Right lung (tissue), 5 donors: ENCODE measurements around the gene MATN4. TPM values are rescaled to one million over a fixed set of nuclear protein-coding genes. Genes with fewer than 3 reads are reported as not detected.

ENCODE experiments used
- DNase-seq, 2 donors: peaks; one replicate each; pipeline ENCODE4 v3.0.0-alpha.2; 2013
- polyA plus RNA-seq, 5 donors: library from polyadenylated mRNA; unstranded; fragments of 120-200 nt; gene quantifications; one replicate each; pipeline versions ENCODE4 v1.2.1 to v1.2.3, GENCODE V29; 2013; ENCODE audit warnings: inconsistent platforms in 1 of 5, low replicate concordance in 1 of 5; ENCODE audit not compliant: insufficient read length in 5 of 5, insufficient read depth in 1 of 5

Gene MATN4
- polyA plus RNA-seq, 5 donors: 0.09 to 0.18 (median 0.14) TPM

DNA sequence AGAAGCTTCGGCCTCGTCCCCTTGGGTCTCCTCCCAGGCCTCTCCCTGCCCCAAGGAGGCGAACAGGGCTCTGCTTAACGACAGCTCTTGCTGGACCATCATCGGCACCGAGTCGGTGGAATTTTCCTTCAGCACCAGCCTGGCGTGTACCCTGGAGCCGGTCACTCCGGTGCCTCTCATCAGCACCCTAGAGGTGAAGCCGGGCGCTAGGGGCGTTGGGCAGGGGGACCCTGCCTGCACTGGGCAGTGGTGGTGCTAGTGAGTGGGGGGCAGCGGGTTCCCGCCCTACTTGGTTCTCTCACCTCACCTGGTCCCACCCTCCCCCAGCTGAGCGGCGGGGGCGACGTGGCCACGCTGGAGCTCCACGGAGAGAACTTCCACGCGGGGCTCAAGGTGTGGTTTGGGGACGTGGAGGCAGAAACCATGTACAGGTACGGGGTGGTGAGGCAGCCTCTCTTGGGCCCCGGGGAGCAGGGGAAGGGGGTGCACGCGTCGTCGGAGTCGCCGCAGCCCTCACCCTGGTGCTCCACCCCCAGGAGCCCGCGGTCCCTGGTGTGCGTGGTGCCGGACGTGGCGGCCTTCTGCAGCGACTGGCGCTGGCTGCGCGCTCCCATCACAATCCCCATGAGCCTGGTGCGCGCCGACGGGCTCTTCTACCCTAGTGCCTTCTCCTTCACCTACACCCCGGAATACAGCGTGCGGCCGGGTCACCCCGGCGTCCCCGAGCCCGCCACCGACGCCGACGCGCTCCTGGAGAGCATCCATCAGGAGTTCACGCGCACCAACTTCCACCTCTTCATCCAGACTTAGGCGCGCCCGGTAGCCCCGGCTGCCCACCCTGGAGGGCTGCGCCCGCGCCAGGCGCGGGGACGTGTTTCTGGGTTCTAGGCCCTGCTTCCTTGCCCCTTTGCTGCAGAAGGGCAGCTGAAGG lies 8.3 kb upstream of the MATN4 start:
- DNase-seq: no peak

DNA sequence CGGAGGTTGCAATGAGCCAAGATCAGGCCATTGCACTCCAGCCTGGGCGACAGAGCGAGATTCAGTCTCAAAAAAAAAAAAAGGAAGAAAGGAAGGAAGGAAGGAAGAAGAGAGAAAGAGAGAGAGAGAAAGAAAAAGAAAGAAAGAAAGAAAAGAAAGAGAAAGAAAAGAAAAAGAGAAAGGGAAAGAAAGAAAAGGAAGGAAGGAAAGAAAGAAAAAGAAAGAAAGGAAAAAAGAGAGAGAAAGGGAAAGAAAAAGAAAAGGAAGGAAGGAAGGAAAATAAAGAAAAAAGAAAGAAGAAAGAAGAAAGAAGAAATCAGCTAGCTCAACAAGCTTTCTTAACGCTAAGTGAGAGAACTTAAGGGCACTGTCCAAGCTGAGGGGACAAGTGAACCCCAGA lies 7.6 kb upstream of the MATN4 start:
- no peak for DNase-seq

DNA sequence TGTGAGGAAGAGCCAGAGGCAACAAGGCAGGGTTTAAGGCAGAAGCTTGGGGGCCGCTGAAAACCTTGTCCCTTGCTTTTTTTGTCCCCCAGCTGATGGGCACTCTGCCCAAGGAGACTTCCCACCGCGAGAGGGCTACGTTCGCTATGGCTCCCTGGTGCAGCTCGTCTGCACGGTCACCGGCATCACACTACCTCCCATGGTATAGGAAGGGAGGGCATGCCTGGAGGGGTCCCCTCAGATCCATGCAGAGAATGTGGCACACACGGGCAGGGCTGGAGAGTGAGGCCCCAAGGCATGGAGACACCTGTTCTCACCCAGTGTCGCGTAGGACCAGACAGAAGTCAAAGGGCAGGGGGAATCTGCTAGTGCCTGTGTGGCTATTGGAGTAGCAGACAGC lies 5.8 kb upstream of the MATN4 start:
- no peak for DNase-seq

DNA sequence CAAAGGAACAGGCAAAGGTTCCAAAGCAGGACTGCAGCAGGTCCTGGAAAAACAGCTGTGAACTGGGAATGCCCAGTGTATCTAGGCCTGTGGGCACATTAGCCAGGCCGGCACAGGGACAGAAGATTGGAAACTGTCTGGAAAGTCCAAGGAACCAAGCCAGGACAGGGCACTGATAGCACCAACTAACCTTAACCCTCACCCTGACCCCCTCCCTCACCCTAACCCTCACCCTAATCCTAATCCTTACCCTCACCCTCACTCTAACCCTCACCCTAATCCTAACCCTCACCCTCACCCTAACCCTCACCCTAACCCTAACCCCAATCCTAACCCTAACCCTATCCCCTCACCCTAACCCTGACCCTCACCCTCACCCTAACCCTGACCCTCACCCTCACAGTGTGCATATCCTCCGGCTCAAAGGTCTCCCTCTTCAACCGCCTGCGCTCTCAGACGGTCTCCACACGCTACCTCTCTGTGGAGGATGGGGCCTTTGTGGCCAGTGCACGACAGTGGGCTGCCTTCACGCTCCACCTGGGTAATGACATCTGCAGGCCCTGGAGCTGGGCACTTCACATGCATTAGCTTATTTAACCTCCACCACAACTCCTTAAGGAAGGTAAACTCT lies 5.1 kb upstream of the MATN4 start:
- no peak for DNase-seq

DNA sequence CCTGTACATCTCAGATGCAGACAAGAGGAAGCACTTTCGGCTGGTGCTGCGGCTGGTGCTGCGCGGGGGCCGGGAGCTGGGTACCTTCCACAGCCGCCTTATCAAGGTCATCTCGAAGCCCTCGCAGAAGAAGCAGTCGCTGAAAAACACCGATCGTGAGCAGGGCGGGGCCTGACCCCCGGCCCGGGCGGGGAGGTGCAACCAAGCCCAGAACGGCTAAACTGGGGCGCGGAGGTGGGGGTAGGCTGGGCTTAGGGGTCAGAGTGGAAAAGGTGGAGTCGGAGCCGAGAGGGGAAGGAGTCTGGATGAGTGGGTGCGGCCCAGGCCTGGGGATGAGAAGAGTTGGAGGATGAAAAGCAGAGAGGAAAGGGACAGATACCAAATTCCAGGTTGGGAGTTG lies 4.1 kb upstream of the MATN4 start:
- no peak for DNase-seq

DNA sequence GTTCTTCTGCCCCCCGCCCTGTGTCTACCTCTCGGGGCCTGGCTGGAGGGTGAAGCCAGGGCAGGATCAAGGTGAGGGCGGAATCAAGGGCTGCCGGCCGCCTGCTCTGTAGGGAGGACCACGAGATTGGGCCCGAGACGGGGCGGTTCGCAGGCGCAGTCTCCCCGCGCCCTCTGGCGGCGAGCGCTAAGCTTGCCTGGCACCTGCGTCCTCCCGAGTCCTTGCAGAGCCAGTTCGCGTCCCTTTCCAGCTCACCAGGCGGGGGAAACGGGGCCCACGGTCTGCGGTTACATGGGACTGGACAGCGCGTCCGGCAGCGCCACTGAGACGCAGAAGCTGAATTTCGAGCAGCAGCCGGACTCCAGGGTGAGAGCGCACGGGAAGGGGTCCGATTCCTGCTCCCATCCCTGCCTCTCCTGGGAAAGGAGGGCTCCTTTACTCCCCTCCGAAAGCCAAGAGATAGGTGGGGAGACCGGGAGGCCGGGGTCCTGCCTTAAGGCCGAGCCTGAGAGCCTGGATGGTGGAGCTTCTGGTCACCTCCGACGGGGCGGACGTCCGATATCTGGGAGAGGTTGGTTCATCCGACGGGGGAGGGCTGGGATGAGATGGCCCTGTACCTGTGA lies 3.6 kb upstream of the MATN4 start:
- no peak for DNase-seq

DNA sequence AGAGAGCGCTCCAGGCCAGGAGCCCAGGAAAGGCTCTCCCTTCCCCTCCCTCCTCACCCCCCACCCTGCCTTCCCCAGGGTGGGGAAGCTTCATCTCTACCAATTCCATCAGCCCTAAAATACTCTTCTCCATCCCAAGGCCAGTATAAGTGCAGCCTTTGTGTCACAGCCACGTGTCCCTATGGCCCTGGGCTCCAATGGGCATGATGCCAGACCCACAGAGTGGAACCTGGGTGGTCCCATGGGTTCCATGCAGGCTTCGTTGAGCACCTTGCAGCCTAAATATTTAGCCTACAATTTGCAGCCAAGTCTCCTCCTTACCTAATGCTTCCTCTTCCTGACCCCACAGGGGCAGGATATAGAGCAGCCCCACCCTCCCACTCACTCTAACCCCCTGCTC lies 976 bp upstream of the MATN4 start:
- DNase-seq: no peak

DNA sequence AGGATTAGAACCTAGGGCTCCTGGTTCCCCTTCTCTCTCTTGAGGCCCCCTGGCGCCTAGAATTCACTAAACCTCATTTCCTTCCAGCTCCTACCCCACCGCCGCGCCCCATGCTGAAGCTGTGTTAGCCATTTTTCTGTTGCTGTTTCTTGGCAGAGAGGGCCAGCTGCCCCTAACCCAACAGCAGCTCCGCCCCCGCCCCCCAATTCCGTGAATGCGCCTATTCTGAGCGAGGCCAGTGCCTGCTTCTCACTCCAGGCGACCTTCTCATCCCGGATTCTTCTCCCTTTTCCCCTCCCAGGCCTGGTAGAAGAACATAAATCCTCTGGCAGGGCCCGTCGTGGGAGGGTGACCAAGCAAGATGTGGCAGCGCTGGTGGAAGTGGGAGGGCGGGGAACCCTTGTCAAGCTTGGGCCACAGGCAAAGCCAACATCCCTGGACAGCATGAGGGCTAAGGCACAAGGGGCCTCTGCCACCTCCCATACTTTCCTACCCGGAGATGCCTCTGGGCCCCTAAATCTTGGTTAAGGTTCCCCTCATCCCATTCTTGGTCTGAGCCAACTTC lies 941 bp downstream of the MATN4 start:
- DNase-seq: no peak

DNA sequence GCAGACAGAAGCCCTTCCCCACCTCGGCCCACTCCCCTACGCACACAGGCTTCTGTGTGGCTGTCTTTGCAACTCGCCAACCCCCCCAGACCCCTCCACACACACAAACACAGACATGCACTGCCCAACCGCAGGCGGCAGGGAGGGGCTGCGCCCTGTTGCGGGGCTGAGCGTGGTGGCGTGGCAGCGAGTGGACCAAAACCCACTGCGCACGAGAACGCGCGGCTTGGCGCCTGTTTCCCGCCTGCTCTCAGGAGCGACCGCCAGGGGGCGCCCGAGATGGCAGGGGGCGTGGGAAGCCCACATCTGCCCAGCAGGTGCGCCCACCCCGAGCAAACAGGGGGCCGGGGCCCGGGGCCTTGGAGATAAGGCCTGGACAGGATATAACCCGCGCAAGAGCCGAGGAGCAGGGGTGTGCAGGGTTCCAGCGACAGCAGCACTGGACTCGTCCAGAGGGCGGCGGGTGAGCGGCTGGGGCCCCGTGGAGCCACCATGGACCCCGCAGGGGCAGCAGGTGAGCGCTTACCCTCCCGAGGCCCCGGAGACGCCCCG lies 1.6 kb downstream of the MATN4 start, which contains the start of gene RBPJL:
Gene RBPJL, plus strand, starts transcription at position 410 of the 552 bp plus-strand sequence. Its CDS starts 83 bp downstream, at position 493.
- no peak for DNase-seq

DNA sequence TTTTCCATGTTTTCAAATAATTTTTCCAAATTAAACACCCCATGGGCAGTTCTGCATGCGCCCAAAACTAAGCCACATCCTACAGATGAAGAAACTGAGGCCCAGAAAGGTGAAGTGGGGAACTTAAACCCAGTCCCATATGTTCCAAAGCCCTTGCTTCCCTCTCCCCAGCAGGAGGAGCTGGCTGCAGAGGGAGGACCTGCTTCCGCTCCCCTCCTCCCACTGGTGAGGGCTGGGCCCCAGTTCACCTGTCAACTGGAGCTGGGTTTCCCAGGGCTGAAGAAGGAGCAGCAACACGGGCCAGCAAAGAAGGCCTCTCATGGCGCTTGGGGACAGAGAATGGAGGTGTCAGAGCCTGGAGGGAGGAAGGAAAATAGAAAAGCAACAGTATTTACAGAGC lies 2.8 kb downstream of the MATN4 start:
- DNase-seq: no peak

DNA sequence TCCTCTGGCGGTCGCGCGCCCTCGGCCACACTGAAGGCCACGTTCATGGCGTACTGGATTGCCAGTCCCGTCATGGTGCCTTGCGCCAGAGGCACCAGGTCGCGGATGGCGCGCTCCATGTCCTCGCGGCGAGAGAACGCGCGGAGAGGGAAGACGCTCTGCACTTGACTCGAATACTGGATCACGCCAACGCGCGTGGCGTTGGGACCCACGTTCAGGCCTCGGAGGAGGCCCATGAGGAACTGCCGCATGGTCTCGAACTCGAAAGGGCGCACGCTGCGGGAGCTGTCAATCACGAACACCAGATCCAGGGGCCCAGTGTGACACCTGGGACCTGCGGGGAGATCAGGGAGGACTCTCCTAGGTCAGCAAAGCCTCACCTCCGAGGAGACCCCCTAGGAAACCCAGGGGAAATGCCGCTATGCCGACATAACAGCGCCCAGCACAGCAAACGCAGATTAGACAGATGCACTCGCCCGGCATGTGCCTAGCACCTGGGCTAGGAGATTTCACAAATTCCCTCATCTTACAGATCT lies 3.6 kb downstream of the MATN4 start:
- no peak for DNase-seq

DNA sequence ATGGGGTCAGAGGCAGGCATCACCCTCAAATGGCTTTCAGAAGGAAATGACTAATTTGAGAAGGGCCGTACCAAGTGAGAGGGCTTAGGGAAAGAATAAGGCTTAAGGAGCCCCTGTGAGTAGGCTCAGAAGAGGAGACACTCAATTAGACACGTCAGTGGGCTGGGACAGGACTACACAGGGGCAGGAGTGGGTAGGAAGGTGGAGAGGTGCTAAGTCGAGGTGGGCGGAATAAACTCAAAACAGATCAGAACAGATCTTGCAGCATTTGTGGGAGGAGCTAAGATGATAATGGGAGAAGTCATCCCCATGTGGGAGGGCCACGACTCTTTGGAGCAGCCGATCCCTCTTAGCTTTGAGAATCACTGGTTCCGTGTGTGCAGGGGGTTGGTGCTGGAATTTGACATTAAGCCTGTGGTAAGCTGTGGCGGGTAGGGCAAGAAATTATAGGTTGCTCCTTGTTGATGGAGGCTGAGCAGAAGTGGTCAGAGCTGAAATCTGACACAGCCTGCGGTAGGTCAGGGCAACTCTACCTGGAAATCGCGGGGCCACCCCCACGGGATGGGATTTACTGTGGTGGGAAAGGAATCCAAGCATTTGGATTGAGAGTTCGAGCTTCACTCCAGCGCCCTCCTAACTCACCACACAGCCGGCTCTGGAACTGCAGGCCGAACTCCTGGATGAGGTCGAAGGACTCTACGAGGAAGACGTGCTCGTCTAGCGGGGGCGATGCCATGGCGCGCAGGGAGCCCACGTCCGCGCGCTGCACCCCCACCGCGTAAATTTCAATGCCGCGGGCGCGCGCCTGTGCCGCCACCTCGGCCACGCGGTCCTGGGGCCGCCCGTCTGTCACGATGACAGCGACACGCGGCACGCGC lies 4.3 kb downstream of the MATN4 start:
- no peak for DNase-seq

DNA sequence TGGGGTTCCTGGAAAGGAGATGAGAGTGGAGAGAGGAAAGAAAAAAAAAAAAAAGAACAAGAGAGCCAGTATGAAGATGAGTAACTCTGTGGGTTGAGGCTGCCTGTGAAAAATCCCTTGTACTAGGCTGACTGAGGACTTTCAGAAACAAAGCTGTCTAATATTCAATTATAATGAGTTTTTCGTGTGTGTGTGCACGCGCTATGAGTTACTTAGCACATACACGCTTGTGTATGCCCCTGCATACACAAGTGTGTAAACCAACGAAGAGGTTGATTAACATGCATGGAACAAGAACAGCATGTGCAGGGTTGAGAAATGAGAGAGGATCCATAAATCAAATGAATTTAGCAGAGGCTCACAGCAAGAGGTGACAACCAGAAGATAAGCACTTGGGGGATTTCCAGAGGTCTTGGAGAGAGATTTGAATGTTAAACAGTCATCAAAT lies 6.3 kb downstream of the MATN4 start:
- DNase-seq: no peak

DNA sequence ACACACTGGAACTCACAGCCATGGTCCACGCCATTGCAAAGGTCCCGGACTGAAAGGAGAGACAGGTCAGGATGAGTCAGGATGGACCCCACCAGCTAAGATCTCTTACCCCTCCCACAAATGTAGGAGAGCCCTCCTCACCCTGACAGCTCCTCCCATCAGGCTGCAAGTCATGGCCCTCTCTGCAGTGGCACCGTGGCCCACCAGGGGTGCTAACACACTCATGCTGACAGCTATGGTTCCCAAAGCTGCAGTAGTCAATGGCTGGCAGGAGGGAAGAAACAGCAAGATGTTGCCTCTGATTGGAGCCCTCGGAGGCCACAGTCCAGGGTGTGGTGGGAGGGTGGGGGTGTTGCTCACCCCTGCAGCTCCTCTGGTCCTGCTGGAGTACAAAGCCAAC lies 7.1 kb downstream of the MATN4 start:
- no peak for DNase-seq

DNA sequence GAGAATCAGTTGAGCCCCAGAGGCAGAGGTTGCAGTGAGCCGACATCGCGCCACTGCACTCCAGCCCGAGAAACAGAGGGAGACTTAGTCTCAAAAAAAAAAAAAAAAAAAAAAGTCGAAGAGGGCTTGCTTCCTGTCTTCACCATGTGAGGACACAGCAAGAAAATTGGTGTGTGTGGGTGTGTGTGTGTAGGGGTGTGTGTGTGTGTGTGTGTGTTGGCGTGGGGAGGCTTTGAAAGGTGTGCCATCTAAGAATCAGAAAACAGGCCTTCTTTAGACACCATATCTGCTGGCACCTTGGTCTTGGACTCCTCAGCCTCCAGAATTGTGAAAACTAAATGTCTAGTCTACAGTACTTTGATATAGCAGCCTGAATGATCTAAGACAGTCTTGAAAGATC lies 8.3 kb downstream of the MATN4 start:
- no peak for DNase-seq

DNA sequence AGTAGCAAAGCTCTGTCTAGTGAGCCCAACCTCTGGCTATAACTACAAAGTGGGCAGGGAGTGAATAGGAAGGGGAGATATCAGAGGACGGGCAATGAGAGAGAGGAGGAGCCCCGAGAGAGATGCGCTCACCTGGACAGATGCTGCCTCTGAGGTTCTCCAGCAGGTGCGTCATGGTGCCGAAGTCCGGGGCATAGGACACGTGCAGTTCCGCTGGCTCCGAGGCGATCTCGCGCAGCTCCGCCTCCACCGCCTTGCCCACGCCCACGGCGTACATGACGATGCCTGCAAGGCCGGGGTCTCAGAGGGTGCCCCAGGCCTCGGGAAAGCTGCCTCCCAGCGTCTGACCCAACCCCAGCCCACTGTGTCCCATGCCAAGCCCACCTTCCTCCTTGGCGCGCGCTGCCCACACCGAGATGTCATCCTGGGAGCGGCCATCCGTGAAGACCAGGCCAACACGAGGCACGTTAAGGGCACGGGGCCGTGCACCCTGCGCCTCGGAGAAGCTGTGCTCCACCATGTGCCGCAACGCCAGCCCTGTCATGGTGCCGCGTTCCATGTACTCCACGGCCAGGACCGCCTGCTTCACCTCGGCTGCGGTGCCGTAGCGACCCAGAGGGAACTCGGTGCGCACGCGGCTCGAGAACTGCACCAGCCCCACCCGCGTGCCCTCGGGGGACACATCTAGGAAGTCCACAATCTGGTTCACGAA lies 10.2 kb downstream of the MATN4 start:
- DNase-seq: no peak

DNA sequence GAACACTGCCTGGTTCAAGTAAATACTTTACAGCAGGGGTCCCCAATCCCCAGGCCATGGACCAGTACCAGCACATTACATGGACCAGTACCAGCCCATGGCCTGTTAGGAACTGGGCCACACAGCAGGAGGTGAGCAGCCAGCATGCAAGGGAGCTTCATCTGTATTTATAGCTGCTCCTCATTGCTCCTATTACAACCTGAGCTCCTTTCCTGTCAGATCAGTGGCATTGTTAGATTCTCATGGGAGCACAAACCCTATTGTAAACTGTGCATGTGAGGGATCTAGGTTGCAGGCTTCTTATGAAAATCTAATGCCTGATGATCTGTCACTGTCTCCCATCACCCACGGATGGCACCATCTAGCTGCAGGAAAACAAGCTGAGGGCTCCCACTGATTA lies 13.4 kb downstream of the MATN4 start:
- DNase-seq: no peak

DNA sequence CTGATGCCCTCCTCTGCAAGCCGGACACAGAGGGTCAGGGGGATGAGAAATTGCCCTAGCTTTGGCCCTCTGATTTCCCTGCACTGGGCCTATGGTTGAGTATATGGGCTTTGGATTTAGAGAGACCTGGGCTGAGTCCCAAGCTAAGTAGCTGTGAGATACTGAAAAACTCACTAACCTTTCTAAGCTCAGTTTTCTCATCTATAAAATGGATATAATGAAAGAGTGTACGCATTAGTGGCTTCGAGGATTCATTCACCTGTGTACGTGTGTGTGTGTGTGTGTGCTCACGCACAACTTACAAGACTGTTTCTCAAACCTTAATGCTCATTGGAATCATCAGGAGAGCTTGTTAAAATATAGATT lies 14.1 kb downstream of the MATN4 start:
- DNase-seq: no peak

DNA sequence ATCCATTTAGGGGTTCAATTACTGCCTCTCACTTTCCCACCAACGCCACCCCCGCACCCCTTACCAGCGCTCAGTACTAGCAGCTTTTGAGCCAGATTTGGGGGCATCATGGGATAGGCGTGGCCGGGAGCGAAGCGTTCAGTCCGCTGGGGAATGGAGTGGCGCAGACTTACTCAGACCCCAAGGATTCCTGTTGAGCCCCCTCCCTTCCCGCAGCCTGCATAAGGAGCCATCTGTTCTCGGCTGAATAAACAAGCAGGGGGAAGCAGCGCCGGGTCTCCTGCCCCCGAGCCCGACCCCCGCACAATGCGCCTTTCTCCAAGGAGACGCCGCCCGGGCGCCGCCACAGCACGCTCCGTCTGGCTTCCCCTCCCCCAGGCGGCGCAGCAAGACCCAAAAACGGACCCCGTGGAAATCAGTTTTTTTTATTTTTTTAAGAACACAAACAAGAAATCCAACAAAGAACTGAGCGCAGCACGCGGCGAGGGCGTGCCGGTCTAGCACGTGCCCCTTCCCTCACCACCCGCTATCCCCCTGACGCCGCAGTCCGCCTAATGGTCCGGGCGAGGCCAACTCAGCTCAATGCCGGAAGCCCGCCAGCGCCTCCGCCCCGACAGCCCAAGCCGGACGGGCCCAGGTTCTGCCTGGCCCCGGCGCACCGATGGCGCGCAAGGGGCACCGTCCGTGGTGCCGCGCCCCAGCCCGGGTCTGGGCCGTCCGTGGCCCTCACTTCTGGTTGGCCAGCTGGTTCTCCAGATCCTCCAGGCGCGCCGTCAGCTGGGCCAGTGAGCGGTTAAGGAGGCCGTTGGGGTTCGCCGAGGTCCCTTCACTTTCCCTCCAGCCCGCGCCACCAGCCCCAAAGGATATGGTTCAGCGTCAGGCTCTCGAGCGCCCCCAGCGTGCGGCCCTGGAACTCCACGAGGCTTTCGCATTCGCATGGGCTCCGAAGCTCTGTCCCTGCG lies 14.8 kb downstream of the MATN4 start:
- peak; percentile 47 to 58 for DNase-seq
